Osteoblast (primary cell): ENCODE results near the gene CACNA1C. TPM values are rescaled to one million over a fixed set of nuclear protein-coding genes. Genes with fewer than 3 reads are reported as not detected.

Experiments used
- DNase-seq: peaks from one replicate; pipeline ENCODE4 v3.0.0; 2011; ENCODE audit warnings: low spot score, mixed read lengths; ENCODE audit not compliant: insufficient read length; ENCODE audit errors: missing footprints
- H2AFZ ChIP-seq: 2 replicates; pipeline ENCODE4 v1.6.0; 2011; ENCODE audit warnings: mild to moderate bottlenecking, low read length
- H3K27ac ChIP-seq: 2 replicates; pipeline ENCODE4 v1.5.1; 2011; ENCODE audit warnings: mild to moderate bottlenecking, low read depth, low read length, moderate library complexity
- H3K27me3 ChIP-seq: 2 replicates; pipeline ENCODE4 v1.6.0; 2012; ENCODE audit warnings: mild to moderate bottlenecking, control low read depth, inconsistent platforms, low read length, moderate library complexity; ENCODE audit not compliant: insufficient read depth
- H3K36me3 ChIP-seq: 2 replicates; pipeline ENCODE4 v1.5.1; 2011; ENCODE audit warnings: mild to moderate bottlenecking, low read length, control low read depth, moderate library complexity; ENCODE audit not compliant: insufficient read depth
- H3K4me1 ChIP-seq: 2 replicates; pipeline ENCODE4 v1.5.1; 2011; ENCODE audit warnings: mild to moderate bottlenecking, low read length, control low read depth, moderate library complexity; ENCODE audit not compliant: insufficient read depth
- H3K4me2 ChIP-seq: 2 replicates; pipeline ENCODE4 v1.6.0; 2011; ENCODE audit warnings: mild to moderate bottlenecking, low read length; ENCODE audit not compliant: insufficient read depth
- H3K4me3 ChIP-seq: fragments of 200-600 bp; sonication (generic); 3 replicates; pipeline ENCODE4 v1.5.1; 2012; ENCODE audit warnings: mild to moderate bottlenecking, low read length, inconsistent platforms; ENCODE audit not compliant: insufficient read depth
- H3K79me2 ChIP-seq: 2 replicates; pipeline ENCODE4 v1.6.0; 2012; ENCODE audit warnings: mild to moderate bottlenecking, low read length, control low read depth, inconsistent platforms; ENCODE audit not compliant: insufficient read depth
- H3K9me3 ChIP-seq: 2 replicates; pipeline ENCODE4 v1.5.1; 2011; ENCODE audit warnings: low read depth, low read length, control low read depth
- H4K20me1 ChIP-seq: 2 replicates; pipeline ENCODE4 v1.6.0; 2012; ENCODE audit warnings: mild to moderate bottlenecking, low read length, control low read depth; ENCODE audit not compliant: insufficient read depth
- total RNA-seq: library from RNA; depleted of rRNA; stranded (reverse); fragments of >200 nt; gene quantifications from 2 replicates; pipeline ENCODE4 v1.2.3, GENCODE V29; 2012
- TF ChIP-seq, protein P1 (sequence below): IDR thresholded peaks from 2 replicates; pipeline ENCODE4 v1.5.1; 2011; ENCODE audit warnings: mild to moderate bottlenecking, low read depth, low read length, moderate library complexity; ENCODE audit errors: extremely low read depth

CACNA1C gene
- total RNA-seq, 1 donor, result 19.2 TPM

DNA sequence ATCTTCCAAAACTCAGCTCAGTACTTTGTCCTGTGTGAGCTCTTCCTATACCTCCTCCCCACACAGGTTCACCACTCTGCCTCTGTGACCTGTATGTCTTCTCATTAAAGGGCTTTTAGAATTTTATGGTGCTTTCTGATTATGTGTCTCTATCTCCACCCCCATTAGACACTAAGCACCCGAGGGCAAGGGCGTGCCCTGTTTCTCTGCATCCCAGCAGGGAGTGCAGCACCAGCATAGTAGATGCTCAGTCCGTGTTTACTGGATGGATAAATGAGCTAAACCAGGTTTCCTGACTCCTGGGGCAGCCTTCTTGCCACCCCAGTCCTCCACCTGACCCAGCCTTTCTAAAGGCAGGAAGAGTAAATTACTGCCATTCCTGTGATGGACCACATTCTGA lies 333.8 kb downstream of the CACNA1C start:
- Histone ChIP-seq H4K20me1 (peaks cover 17% of the 10 kb centered on the region), H3K79me2 (peaks cover 5% of the 10 kb centered on the region), H2AFZ (no peak overlapping the region), H3K4me2 (no peak overlapping the region), H3K4me3 (no peak overlapping the region), H3K36me3 (no peaks in the 10 kb centered on the region), H3K27me3 (no peaks in the 10 kb centered on the region), H3K9me3 (no peaks in the 10 kb centered on the region), H3K4me1 (peaks cover 41% of the 10 kb centered on the region), H3K27ac (no peak overlapping the region)
- TF ChIP-seq, protein P1, sequence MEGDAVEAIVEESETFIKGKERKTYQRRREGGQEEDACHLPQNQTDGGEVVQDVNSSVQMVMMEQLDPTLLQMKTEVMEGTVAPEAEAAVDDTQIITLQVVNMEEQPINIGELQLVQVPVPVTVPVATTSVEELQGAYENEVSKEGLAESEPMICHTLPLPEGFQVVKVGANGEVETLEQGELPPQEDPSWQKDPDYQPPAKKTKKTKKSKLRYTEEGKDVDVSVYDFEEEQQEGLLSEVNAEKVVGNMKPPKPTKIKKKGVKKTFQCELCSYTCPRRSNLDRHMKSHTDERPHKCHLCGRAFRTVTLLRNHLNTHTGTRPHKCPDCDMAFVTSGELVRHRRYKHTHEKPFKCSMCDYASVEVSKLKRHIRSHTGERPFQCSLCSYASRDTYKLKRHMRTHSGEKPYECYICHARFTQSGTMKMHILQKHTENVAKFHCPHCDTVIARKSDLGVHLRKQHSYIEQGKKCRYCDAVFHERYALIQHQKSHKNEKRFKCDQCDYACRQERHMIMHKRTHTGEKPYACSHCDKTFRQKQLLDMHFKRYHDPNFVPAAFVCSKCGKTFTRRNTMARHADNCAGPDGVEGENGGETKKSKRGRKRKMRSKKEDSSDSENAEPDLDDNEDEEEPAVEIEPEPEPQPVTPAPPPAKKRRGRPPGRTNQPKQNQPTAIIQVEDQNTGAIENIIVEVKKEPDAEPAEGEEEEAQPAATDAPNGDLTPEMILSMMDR, result no peak
- DNase-seq, result no peak

DNA sequence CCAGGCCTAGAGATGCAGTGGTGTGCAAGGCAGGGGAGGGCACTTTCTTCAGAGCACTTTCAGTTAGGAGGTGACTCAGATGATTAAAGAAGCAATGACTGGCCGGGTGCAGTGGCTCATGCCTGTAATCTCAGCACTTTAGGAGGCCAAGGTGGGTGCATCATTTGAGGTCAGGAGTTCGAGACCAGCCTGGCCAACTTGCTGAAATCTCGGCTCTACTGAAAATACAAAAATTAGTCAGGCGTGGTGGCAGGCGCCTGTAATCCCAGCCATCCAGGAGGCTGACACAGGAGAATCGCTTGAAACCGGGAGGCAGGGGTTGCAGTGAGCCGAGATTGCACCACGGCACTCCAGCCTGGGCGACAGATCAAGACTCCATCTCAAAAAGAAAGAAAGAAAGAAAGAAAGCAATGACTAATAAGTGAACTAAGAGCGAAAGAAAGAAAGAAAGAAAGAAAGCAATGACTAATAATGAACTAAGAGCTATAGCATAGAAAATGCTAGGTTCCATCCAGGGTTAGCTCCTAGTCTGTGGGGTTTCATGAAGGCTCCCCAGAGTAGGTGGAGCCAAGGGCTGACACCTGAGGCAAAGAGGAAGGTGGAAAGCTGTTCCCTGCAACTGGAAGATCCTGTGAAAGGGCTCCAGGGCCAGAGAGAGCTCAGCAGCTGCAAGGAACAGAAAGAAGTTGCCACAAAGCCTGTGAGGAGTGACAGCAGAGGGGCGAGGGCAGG lies 334.5 kb downstream of the CACNA1C start:
- Histone ChIP-seq H3K9me3 (no peaks in the 10 kb centered on the region), H4K20me1 (peaks cover 17% of the 10 kb centered on the region), H3K36me3 (no peaks in the 10 kb centered on the region), H3K4me1 (peaks cover 40% of the 10 kb centered on the region), H3K4me3 (no peak overlapping the region), H3K27me3 (no peaks in the 10 kb centered on the region), H3K27ac (no peak overlapping the region), H2AFZ (no peak overlapping the region), H3K4me2 (no peak overlapping the region), H3K79me2 (peaks cover 5% of the 10 kb centered on the region)
- no peak for DNase-seq
- TF ChIP-seq, protein P1, result no peak

GRCh38 chr12:2389079-2389790 lies 336.4 kb downstream of the CACNA1C start:
- no peak for DNase-seq
- peaks cover 29% of the 10 kb centered on the region for H3K4me1 ChIP-seq
- no peaks in the 10 kb centered on the region for H3K9me3 ChIP-seq
- H3K4me2 ChIP-seq, result no peak overlapping the region
- no peaks in the 10 kb centered on the region for H3K36me3 ChIP-seq
- TF ChIP-seq, protein P1, result no peak
- H2AFZ ChIP-seq, result no peak overlapping the region
- H3K27ac ChIP-seq, result no peak overlapping the region
- no peak overlapping the region for H3K4me3 ChIP-seq
- no peaks in the 10 kb centered on the region for H3K27me3 ChIP-seq
- peaks cover 13% of the 10 kb centered on the region for H4K20me1 ChIP-seq
- peaks cover 5% of the 10 kb centered on the region for H3K79me2 ChIP-seq

GRCh38 chr12:2390133-2390532 lies 337.3 kb downstream of the CACNA1C start:
- H3K27me3 ChIP-seq, result no peaks in the 10 kb centered on the region
- TF ChIP-seq, protein P1, result no peak
- H2AFZ ChIP-seq, result no peak overlapping the region
- H3K4me3 ChIP-seq, result no peak overlapping the region
- H3K36me3 ChIP-seq, result no peaks in the 10 kb centered on the region
- H3K79me2 ChIP-seq, result peaks cover 5% of the 10 kb centered on the region
- no peak overlapping the region for H3K27ac ChIP-seq
- no peaks in the 10 kb centered on the region for H3K9me3 ChIP-seq
- DNase-seq, result no peak
- H4K20me1 ChIP-seq, result peaks cover 13% of the 10 kb centered on the region
- peaks cover 20% of the 10 kb centered on the region for H3K4me1 ChIP-seq
- H3K4me2 ChIP-seq, result no peak overlapping the region
